ENCODE measurements around the gene PHACTR4. TPM values are rescaled to one million over a fixed set of nuclear protein-coding genes. Genes with fewer than 3 reads are reported as not detected.

Gene PHACTR4
- total and polyA plus RNA-seq, 2 of the 13 experiments (the other 11 are each of a cell fraction or from before 2014, with no cell fraction given): 13.9 to 17.1 TPM

GRCh38 chr1:28412731-28413130 is 43.2 kb downstream of the PHACTR4 start:
- DNase-seq (ENCODE audit: low spot score) (no peak), FAIRE-seq (no peak), ATAC-seq (peak; percentile 69)
- TF ChIP-seq ZNF180 (CRISPR knock-in tag; IDR thresholded peaks at IDR 0.05; ENCODE audit: borderline replicate concordance, low read depth) (no peak), MYNN (CRISPR knock-in tag; IDR thresholded peaks at IDR 0.05; ENCODE audit: low read depth) (no peak)
- POLR2A ChIA-PET: interaction anchor here (1.2 kb wide), 2 partner anchors 93 to 96 kb away, joined by 3 read pairs; partner anchors contain the start of gene RCC1
- Histone ChIP-seq H3K36me3 (replicated peaks in 1 of 2; ENCODE audit: control insufficient read depth in 1 of 2, insufficient read depth in 2 of 2, low read length in 2 of 2) (peaks cover 0 to 13% of the 10 kb centered on the region in 2 experiments; a peak in 2 of 5 replicates), H4K20me1 (ENCODE audit: insufficient read depth, low read length) (no peaks in the 10 kb centered on the region), H2AFZ (ENCODE audit: low read length) (no peak overlapping the region), H3K27ac (ENCODE audit: extremely low read length, insufficient read depth, low read length) (no peak overlapping the region), H3K27me3 (ENCODE audit: control insufficient read depth in 1 of 2, insufficient read depth in 2 of 2, low read length in 2 of 2) (no peaks in the 10 kb centered on the region), H3K4me3 (replicated peaks in 1 of 3; ENCODE audit: insufficient read depth in 1 of 3, low read depth in 2 of 3, low read length in 3 of 3) (no peak overlapping the region), H3K9ac (ENCODE audit: insufficient read depth, low read depth, low read length) (no peak overlapping the region), H3K9me3 (ENCODE audit: low read length) (no peaks in the 10 kb centered on the region), H3K79me2 (ENCODE audit: insufficient read depth, low read length) (peaks cover 39% of the 10 kb centered on the region), H3K4me1 (ENCODE audit: insufficient read depth, low read length) (peaks cover 24% of the 10 kb centered on the region), H3K4me2 (ENCODE audit: low read depth, low read length) (no peak overlapping the region)
- CTCF ChIA-PET (ENCODE audit: low intra/inter-chr PET ratio, low total read pairs): no interaction called here
- in situ Hi-C loops (cut with HindIII; ENCODE audit: extremely low pct_ligation_motif_present, low pct_unique_long_range_greater_than_20kb): loop anchor here (25.0 kb wide), 1 partner anchor 200 kb away; no protein-coding TSS in a partner anchor
- no TSS peak for BruUV-seq (replicated peaks)
- intact Hi-C loops (cut with micrococcal nuclease; ENCODE audit: unreplicated experiment): no loop called here
- WGBS (ENCODE audit: low lambda C conversion rate): 96% methylated on average over 3 of the region's 3 CpGs

- Histone ChIP-seq H3K4me1 (ENCODE audit: insufficient read depth, low read length) (peaks cover 27% of the 10 kb centered on the region), H3K9me3 (ENCODE audit: low read length) (no peaks in the 10 kb centered on the region), H3K36me3 (replicated peaks in 1 of 2; ENCODE audit: control insufficient read depth in 1 of 2, insufficient read depth in 2 of 2, low read length in 2 of 2) (peaks cover 0 to 12% of the 10 kb centered on the region in 2 experiments; a peak in 2 of 5 replicates), H3K27ac (ENCODE audit: extremely low read length, insufficient read depth, low read length) (no peak overlapping the region), H3K4me3 (replicated peaks in 1 of 3; ENCODE audit: insufficient read depth in 1 of 3, low read depth in 2 of 3, low read length in 3 of 3) (no peak overlapping the region), H2AFZ (ENCODE audit: low read length) (no peak overlapping the region), H3K27me3 (ENCODE audit: control insufficient read depth in 1 of 2, insufficient read depth in 2 of 2, low read length in 2 of 2) (no peaks in the 10 kb centered on the region), H3K9ac (ENCODE audit: insufficient read depth, low read depth, low read length) (no peak overlapping the region), H3K79me2 (ENCODE audit: insufficient read depth, low read length) (peaks cover 37% of the 10 kb centered on the region), H3K4me2 (ENCODE audit: low read depth, low read length) (no peak overlapping the region), H4K20me1 (ENCODE audit: insufficient read depth, low read length) (no peaks in the 10 kb centered on the region)
- FAIRE-seq (no peak), ATAC-seq (no peak), DNase-seq (ENCODE audit: low spot score) (no peak)
- in situ Hi-C loops (cut with HindIII; ENCODE audit: extremely low pct_ligation_motif_present, low pct_unique_long_range_greater_than_20kb): loop anchor here (25.0 kb wide), 1 partner anchor 196 kb away; no protein-coding TSS in a partner anchor
- ChIA-PET CTCF (ENCODE audit: low intra/inter-chr PET ratio, low total read pairs) (no interaction called here), POLR2A (interaction anchor here (2.2 kb wide), 1 partner anchor 21 kb away, joined by 5 read pairs; no protein-coding TSS in a partner anchor)
- intact Hi-C loops (cut with micrococcal nuclease; ENCODE audit: unreplicated experiment): no loop called here
- no peak for TF ChIP-seq RNF2 (conservative IDR thresholded peaks at IDR 0.05; ENCODE audit: low read depth)
- TF ChIP-seq SMC3 (IDR thresholded peaks at IDR 0.05; ENCODE audit: low read length): no peak
- no peak for TF ChIP-seq ATM (IDR thresholded peaks at IDR 0.05; ENCODE audit: borderline replicate concordance)
- TF ChIP-seq FOXJ3 (CRISPR knock-in tag; IDR thresholded peaks at IDR 0.05; ENCODE audit: borderline replicate concordance): no peak
- no peak for TF ChIP-seq RFX3 (CRISPR knock-in tag; IDR thresholded peaks at IDR 0.05)
- TF ChIP-seq EHMT2 (IDR thresholded peaks at IDR 0.05; ENCODE audit: borderline replicate concordance, low read depth, low read length): no peak
- 93% methylated on average over 2 of the region's 2 CpGs for WGBS (ENCODE audit: low lambda C conversion rate)
- no TSS peak for BruUV-seq (replicated peaks)
Observed at GRCh38 chr1:28416509-28417194, 47.1 kb downstream of the PHACTR4 start.
